Activated naive CD4-positive, alpha-beta T cell (primary cell): ENCODE measurements around the gene TIGD7.
"Not testable (repeated sequence)": the region's sequence is repeated elsewhere in the genome, so short reads cannot be mapped to it uniquely, and the experiment has no call there.

Experiments used
- DNase-seq, 4 experiments: peaks; one replicate each; lab custom pipeline; 2025; lab: John Stamatoyannopoulos, UW

The TIGD7 gene

DNA sequence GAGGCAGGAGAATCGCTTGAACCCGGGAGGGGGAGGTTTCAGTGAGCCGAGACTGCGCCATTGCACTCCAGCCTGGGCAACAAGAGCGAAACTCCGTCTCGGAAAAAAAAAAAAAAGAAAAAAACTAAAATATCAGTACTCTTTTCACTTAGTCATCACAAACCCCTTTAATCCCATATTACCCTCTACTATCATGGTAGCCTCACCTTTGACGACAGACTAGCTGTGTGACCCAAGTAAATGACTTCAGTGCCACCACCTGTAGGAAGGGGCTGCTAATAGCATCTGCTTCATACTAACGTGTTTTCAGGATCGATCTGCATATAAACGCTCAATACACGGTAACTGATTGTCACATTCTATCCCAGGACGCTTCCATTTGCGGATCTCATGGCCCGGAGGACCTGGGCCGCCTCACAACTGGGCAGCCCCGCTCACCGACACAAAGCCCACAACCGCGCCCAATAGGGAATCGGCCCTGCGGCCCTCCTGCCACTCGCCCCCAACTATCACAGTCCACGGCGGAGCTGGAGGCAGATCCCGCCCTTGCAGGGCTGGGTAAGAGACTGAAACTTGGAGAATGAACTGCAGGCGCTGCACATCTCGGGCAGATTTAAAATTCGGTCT lies 23.0 kb downstream of the TIGD7 start:
- DNase-seq, result no peak

DNA sequence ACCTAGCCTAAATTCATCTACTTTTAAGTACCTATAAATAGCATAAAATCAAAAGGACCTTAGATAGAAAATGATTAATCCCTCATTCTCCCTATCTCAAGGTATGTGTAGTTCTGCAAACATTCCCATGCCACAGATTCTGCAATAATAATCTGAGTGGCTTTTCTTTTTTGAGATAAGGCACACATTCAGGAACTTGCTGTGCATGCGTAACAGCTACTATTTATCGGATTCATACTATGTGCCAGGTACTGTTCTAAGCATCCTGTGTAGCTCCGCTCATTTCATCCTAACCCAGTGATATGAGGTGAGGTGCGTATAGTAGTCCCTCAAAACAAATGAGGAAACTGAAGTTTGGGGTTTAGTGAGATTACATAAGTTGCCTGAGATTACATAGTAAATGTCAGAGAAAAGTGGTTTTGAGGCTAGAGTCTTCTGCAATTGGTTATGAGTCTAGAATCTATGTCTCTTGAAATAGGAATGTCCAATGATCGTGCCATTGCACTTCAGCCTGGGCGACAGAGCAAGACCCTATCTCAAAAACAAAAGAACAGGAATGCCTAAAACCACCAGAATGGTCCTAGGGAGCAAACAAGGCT lies 23.9 kb downstream of the TIGD7 start:
- DNase-seq, result no peak

DNA sequence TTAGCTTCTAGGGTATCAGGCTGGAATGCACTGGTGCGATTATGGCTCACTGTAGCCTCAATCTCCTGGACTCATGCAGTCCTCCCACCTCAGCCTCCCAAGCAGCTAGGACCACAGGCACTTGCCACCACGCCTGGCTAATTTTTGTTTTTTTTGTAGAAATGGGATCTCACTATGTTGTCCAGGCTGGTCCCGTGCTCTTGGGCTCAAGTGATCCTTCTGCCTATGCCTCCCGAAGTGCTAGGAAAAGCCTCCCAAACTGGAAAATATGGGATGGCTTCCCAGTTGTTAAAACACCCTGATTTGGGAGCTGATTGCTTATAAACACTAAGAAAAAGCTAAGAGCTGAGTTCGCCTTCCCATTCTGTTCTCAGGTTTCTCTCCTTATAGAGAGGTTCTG lies 28.6 kb downstream of the TIGD7 start:
- no peak for DNase-seq

DNA sequence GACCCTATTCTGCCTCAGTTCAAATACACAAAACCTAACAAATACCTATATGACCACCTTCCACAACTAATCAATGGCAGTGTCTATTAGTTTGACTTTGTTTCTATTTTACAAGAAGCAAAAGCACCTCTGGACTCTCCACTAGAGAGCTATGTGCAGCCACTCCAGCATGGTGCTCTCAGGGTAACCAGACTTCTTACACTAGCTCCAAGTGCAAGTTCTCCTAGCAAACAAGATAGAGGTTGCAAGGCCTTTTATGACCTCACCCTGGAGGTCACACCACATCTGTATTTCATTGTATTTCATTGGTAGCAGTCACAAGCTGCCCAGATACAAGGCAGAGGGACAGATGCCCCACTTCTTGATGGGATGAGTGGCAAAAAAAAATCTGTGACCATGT lies 30.3 kb downstream of the TIGD7 start:
- no peak for DNase-seq

DNA sequence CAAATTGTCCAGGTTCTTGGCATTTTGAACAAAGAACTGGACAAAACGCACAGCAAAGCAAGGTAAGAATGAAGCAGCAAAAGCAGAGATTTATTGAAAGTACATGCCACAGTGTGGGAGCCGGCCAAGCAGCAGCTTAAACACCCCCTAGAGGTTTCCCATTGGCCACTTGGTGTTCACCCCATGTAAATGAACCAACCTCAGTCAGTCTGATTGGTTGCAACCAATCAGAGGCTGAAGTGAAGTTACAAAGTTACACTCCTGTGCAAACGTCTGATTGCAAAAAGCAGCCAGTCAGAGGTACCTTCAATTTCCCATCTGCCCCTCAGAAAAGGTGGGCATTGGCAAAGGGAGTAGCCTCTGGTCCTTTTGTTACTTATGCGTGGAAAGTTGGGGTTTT lies 30.7 kb downstream of the TIGD7 start:
- no peak for DNase-seq

DNA sequence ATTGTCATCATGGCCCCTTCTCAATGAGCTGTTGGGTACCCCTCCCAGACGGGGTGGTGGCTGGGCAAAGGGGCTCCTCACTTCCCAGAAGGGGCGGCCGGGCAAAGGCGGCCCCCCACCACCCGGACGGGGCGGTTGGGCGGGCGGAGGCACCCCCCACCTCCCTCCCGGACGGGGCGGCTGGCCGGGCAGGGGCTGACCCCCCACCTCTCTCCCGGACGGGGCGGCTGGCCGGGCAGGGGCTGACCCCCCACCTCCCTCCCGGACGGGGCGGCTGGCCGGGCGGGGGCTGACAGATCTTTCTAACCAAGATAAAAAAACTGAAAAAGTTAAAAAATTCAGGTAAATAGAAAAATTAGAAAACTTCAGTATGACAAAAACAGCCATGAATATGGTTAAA lies 33.9 kb downstream of the TIGD7 start:
- DNase-seq, result not testable (repeated sequence)

DNA sequence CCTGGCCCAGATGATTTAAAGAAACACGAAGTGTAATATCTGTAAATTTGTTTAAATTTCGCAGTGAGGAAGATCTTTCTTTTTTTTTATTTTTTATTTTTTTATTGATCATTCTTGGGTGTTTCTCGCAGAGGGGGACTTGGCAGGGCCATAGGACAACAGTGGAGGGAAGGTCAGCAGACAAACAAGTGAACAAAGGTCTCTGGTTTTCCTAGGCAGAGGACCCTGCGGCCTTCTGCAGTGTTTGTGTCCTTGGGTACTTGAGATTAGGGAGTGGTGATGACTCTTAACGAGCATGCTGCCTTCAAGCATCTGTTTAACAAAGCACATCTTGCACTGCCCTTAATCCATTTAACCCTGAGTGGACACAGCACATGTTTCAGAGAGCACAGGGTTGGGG lies 34.5 kb downstream of the TIGD7 start:
- not testable (repeated sequence) for DNase-seq

DNA sequence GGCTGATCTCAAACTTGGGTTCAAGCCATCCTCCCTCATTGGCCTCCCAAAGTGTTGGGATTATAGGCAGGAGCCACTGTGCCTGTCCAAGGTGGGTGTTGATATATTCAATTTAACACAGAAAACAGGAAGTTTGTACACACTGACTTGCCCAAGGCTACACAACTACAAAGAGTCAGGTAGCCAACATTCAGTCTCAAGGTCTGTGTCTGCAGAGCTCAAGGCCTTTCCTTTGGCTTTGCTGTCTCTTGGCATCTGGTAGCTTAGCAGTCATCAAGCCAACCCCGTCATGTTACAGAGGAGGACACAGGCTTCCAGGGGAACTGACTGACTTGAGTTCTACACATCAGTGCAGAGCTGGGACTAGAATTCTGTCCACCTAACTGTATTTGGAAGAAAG lies 36.9 kb downstream of the TIGD7 start:
- no peak for DNase-seq

GRCh38 chr16:3266873-3267537 lies 38.2 kb downstream of the TIGD7 start:
- DNase-seq, result no peak

- DNase-seq, result peak; percentile 91 to 94 (median 93)
Measured at GRCh38 chr16:3264137-3265036, 40.8 kb downstream of the TIGD7 start.

GRCh38 chr16:3262517-3262916 lies 42.7 kb downstream of the TIGD7 start:
- no peak for DNase-seq

DNA sequence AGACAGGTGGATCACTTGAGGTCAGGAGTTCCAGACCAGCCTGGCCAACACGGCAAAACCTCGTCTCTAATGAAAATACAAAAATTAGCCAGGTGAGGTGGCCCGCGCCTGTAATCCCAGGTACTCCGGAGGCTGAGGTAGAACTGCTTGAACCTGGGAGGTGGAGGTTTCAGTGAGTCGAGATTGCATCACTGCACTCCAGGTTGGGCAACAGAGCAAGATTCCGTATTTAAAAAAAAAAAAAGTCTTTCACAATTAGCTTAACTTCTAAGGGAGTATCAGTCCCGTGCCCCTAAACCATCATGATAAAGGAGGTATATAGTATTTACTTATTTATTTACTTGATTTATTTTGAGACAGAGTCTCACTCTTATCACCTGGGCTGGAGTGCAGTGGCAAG lies 45.4 kb downstream of the TIGD7 start:
- DNase-seq, result no peak

DNA sequence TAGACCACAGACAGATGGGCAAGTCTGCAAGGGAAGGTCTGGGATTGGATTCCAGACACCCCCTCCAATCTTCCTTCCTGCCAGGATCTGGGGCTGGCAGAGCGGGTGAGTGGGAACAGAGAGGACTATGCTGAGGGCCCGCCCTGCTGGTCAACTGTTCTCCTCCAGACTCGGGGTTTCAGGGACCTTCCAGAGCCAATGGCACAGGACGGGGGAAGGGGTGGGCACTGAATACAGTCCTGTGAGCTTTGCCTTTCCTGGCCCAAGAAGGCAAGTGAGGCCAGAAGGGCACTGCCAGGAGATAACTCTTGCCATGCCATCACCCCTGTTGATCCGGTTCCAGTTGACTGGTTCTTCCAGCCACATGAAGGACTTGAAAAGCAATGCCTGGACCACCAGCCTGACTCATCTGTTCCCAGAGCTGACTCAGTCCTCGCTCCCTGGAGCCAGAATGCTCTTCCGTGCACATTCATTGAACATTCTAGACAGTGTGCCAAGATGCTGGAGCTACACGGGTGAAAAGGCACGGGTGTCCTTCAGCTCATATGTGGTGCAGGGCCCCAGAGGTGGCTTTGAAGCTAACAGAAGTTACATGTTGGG lies 48.3 kb downstream of the TIGD7 start:
- DNase-seq, result no peak

DNA sequence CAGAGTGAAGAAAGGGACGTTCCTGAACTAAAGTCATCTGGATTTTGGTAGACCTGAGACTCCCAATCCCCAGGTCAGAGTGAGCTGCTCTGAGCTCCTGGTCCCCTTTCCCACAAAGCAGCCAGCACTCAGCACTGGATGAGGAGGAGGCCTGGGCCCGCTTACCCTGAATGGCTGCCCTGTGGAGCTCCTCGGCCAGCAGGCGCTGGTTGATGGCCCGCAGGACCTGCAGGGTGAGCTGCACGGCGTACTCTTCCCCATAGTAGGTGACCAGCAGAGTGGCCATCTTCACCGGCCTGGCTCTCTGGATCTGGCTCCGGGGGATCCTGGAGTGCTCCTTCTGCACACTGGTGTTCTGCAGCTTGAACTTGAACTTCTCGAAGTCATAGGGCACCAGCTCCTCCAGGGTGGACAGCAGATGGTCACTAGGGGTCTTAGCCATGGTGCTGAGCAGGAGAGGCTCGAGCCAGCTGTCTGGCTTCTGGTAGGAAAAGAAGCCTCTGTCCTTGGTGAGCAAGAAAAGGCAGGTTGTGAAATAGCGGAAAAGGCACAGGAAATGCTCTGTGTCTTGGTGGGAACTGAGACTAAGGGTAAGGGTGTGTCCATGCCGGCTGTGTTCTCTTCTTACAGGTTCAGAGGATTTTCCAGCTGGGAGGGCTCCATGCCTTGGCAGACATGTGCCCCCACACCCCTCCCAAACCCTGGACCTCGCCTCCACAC lies 48.9 kb downstream of the TIGD7 start, which contains the start of gene MEFV:
MEFV (minus strand) TSS at position 488 of the 720 bp plus-strand sequence; CDS start at position 442, 46 bp downstream.
- no peak for DNase-seq

GRCh38 chr16:3254309-3254708 lies 50.9 kb downstream of the TIGD7 start:
- no peak for DNase-seq

DNA sequence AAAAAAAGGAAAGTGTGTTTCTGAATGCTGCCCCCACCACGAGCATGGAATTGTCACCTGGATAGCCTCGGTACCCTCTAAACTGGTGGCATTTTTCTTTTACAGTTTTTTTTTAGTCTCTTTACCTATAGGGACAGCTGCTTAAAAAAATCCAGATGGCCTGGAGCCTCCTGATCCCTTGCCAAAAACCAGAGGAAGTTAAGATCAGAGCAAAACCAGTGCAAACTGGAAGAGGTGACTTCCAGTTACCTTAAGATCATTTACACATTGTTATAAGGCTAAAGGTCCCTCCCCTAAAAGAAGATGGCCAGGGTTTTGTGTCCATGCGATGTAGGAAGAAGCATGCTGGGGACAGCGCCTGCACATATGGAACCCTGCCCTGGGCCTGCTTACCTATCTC lies 52.3 kb downstream of the TIGD7 start:
- no peak for DNase-seq

DNA sequence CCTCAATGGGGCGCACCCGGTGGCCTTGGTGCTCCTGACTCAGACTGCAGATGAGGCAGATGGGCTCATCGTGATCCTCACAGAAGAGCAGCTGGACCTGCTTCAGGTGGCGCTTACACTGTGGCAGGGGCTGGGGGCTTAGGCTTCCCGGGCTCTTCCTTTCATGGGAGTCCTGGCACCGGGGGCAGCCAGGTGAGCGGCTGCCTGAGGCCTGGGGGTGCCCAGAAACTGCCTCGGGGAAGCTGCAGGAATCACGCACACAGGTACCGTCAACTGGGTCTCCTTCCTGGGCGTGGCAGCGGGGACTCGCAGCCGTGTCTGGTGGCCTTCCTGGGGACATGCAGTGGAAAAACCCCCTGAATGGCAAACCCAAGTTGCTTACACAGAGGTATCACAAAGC lies 55.8 kb downstream of the TIGD7 start:
- DNase-seq, result no peak

DNA sequence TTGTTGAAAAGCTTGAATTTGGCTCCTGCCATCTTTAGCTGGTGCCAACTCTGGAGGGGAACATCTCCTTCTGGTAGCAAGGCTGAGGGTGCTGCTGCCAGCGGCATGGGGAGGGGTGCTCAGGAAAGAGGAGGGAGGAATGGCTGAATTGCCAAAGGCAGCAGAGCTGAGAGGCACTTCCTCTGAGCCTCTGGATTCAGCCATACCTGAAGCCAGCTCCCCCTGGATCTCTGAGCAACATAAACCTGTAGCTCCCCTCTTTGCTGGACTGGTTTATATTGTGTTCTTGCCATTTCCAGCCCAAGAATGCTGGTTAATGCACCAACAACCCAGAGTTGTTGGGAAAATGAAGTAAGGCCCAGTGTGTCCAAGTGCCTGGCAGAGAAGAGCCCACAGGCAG lies 56.2 kb downstream of the TIGD7 start:
- DNase-seq, result no peak
